ENCODE measurements around the gene PSMD6.

DNA sequence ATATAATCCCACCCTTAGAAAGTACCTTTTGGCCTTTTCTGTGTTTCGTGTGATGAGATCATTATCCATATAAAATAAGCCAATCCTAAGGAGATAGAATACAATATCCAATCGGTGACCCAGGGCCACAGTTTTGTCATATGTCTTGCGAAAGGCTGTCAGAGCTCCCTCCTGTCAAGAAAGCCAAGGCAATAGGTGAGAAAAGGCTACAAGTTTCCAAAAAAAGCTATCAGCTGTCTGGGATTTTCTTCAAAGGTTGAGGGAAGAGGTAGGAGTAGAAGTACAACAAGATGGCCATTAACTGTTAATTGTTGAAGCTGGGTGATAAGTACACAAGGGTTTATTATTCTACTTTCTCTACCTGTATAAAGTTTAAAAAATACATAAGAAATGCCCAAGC, 4.0 kb downstream of the PSMD6 start:
- no peak for TF ChIP-seq CTCF (IDR thresholded peaks at IDR 0.05 in 8 of 11, conservative IDR thresholded peaks at IDR 0.05 in 3 of 11)
- TF ChIP-seq POLR2A (IDR thresholded peaks at IDR 0.05): no peak
- no peak for TF ChIP-seq POLR2AphosphoS5 (IDR thresholded peaks at IDR 0.05)

All from spleen (tissue), 7 donors.